HL-60 (cell line): ENCODE data around the gene ASPDH.

Experiments
- GABPA ChIP-seq: IDR thresholded peaks from 2 replicates; pipeline ENCODE4 v1.6.1; 2012; ENCODE audit warnings: low read depth
- POLR2AphosphoS5 ChIP-seq: IDR thresholded peaks from 2 replicates; pipeline ENCODE4 v1.6.1; 2012; ENCODE audit warnings: low read depth
- SPI1 ChIP-seq: IDR thresholded peaks from 2 replicates; pipeline ENCODE4 v1.6.1; 2012; ENCODE audit warnings: low read depth, mild to moderate bottlenecking, borderline replicate concordance
- TF ChIP-seq, protein P1 (sequence below): IDR thresholded peaks from one replicate; pipeline ENCODE4 v1.5.1; 2011; ENCODE audit warnings: low read length, control low read depth, inconsistent platforms; ENCODE audit not compliant: insufficient read depth
- TF ChIP-seq, protein P2 (sequence below): IDR thresholded peaks from 2 replicates; pipeline ENCODE4 v1.6.1; 2012; ENCODE audit warnings: low read depth; ENCODE audit not compliant: insufficient replicate concordance

DNA sequence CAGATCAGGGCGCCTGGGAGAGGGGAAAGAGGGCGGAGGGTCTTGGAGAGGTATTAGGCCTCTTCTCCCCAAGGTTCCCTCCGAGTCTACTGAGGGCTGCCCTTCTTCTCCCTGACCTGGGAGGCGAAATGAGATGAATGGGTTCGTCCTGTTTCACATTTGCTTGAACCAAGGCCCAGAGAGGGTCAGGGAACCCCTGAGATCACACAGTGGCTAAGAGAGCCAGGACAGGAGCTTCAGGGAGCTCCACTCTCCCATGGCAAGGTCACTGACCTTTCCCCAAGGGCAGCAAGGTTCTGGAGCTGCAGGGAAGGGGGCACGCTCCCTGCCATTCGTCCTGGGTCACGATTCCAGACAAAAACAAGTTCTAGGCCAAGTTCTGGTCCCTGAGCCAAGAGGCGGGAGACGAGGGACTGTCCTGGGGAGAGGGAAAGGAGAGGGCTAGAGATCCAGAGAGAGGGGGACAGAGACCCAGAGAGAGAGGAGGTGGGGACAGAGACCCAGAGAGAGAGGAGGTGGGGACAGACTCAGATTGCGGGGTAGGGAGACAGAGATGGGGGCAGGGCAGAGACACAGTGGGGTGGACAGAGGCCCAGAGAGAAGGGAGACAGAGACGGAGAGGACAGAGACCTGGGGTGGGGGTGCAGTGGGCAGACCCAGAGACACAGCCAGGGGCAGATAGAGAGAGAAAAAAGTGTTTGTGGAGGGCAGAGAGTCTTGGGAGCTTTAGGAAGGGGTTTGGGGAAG is 541 bp downstream of the ASPDH start:
- TF ChIP-seq, protein P1, sequence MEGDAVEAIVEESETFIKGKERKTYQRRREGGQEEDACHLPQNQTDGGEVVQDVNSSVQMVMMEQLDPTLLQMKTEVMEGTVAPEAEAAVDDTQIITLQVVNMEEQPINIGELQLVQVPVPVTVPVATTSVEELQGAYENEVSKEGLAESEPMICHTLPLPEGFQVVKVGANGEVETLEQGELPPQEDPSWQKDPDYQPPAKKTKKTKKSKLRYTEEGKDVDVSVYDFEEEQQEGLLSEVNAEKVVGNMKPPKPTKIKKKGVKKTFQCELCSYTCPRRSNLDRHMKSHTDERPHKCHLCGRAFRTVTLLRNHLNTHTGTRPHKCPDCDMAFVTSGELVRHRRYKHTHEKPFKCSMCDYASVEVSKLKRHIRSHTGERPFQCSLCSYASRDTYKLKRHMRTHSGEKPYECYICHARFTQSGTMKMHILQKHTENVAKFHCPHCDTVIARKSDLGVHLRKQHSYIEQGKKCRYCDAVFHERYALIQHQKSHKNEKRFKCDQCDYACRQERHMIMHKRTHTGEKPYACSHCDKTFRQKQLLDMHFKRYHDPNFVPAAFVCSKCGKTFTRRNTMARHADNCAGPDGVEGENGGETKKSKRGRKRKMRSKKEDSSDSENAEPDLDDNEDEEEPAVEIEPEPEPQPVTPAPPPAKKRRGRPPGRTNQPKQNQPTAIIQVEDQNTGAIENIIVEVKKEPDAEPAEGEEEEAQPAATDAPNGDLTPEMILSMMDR, result no peak
- no peak for TF ChIP-seq POLR2AphosphoS5
- TF ChIP-seq SPI1, result no peak
- TF ChIP-seq, protein P2, sequence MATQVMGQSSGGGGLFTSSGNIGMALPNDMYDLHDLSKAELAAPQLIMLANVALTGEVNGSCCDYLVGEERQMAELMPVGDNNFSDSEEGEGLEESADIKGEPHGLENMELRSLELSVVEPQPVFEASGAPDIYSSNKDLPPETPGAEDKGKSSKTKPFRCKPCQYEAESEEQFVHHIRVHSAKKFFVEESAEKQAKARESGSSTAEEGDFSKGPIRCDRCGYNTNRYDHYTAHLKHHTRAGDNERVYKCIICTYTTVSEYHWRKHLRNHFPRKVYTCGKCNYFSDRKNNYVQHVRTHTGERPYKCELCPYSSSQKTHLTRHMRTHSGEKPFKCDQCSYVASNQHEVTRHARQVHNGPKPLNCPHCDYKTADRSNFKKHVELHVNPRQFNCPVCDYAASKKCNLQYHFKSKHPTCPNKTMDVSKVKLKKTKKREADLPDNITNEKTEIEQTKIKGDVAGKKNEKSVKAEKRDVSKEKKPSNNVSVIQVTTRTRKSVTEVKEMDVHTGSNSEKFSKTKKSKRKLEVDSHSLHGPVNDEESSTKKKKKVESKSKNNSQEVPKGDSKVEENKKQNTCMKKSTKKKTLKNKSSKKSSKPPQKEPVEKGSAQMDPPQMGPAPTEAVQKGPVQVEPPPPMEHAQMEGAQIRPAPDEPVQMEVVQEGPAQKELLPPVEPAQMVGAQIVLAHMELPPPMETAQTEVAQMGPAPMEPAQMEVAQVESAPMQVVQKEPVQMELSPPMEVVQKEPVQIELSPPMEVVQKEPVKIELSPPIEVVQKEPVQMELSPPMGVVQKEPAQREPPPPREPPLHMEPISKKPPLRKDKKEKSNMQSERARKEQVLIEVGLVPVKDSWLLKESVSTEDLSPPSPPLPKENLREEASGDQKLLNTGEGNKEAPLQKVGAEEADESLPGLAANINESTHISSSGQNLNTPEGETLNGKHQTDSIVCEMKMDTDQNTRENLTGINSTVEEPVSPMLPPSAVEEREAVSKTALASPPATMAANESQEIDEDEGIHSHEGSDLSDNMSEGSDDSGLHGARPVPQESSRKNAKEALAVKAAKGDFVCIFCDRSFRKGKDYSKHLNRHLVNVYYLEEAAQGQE, result no peak
- no peak for TF ChIP-seq GABPA
